GM12892 (cell line): ENCODE results near the gene ST3GAL3.

ENCODE experiments used
- POLR2A ChIP-seq: IDR thresholded peaks from 2 replicates; pipeline ENCODE4 v1.6.1; 2011; ENCODE audit warnings: low read depth, low read length, control low read depth
- POLR2AphosphoS5 ChIP-seq: IDR thresholded peaks from 2 replicates; pipeline ENCODE4 v1.6.1; 2011; ENCODE audit warnings: low read depth, low read length, control low read depth

- no peak for TF ChIP-seq POLR2A
- TF ChIP-seq POLR2AphosphoS5: no peak
Measured at GRCh38 chr1:43961692-43962091, 254.4 kb downstream of the ST3GAL3 start.
